HepG2 (cell line): ENCODE data around the gene PKNOX2. TPM values are rescaled to one million over a fixed set of nuclear protein-coding genes. Genes with fewer than 3 reads are reported as not detected.

Experiments used
- ATAC-seq: fragments of 200-7000 bp; cut with Tn5 transposase; 3 replicates; pipeline ENCODE4 v1.9.1; 2020; ENCODE audit warnings: mild to moderate bottlenecking, moderate library complexity
- BruUV-seq: library from RNA; stranded (reverse); fragments of 400-500 nt; replicated peaks from 2 replicates; lab custom pipeline; 2021; lab: Mats Ljungman, UMichigan
- CTCF ChIA-PET: fragments of 300-600 bp; formaldehyde crosslinking; extraction: SDS; loops from one replicate; lab custom pipeline; 2021; ENCODE audit warnings: low total read pairs, inconsistent platforms, low intra/inter-chr PET ratio; lab: Yijun Ruan, JAX
- POLR2A ChIA-PET: fragments of 350-600 bp; sonication (Branson Sonifier 250); formaldehyde crosslinking; loops from one replicate; lab custom pipeline; 2020; ENCODE audit warnings: antibody characterized with exemption, inconsistent platforms; lab: Yijun Ruan, JAX
- DNase-seq: peaks from one replicate; pipeline ENCODE4 v3.0.0-alpha.2; 2015; ENCODE audit warnings: low spot score
- FAIRE-seq: peaks from 3 replicates; lab custom pipeline; 2011; peaks lifted over from hg19 to GRCh38; lab: Jason Lieb, UNC
- H2AFZ ChIP-seq: one replicate; pipeline ENCODE4 v1.6.1; 2011; ENCODE audit warnings: low read length, inconsistent platforms
- H3K27ac ChIP-seq: fragments of 300-600 bp; 3 replicates; pipeline ENCODE4 v1.8.0; 2011; ENCODE audit warnings: mixed run types, mild to moderate bottlenecking, mixed read lengths, low read length, inconsistent platforms; ENCODE audit not compliant: insufficient read depth; ENCODE audit errors: extremely low read length
- H3K27me3 ChIP-seq, 2 experiments: fragments of 200-600 bp in 1 of 2; 2 replicates in 1 of 2; 3 replicates in 1 of 2; pipeline versions ENCODE4 v1.6.0 to v1.8.0; 2011; ENCODE audit warnings: low read length in 2 of 2, mild to moderate bottlenecking in 2 of 2, moderate library complexity in 2 of 2, inconsistent platforms in 1 of 2; ENCODE audit not compliant: insufficient read depth in 2 of 2, control insufficient read depth in 1 of 2
- H3K36me3 ChIP-seq, 2 experiments: fragments of 200-600 bp in 1 of 2; replicated peaks in 1 of 2; 2 replicates in 1 of 2; 3 replicates in 1 of 2; pipeline versions ENCODE4 v1.5.1 to v1.8.0; 2011; ENCODE audit warnings: low read length in 2 of 2, inconsistent platforms in 1 of 2; ENCODE audit not compliant: insufficient read depth in 2 of 2, control insufficient read depth in 1 of 2
- H3K4me1 ChIP-seq: 2 replicates; pipeline ENCODE4 v1.5.1; 2012; ENCODE audit warnings: low read length, inconsistent platforms; ENCODE audit not compliant: insufficient read depth
- H3K4me2 ChIP-seq: 2 replicates; pipeline ENCODE4 v1.6.0; 2011; ENCODE audit warnings: low read depth, low read length, inconsistent platforms
- H3K4me3 ChIP-seq, 3 experiments: fragments of 200-600 bp in 1 of 3; sonication (generic), shearing (Covaris generic) in 1 of 3; replicated peaks in 1 of 3; 2 replicates each; pipeline ENCODE4 v1.5.1; 2011 to 2016; ENCODE audit warnings: low read length in 3 of 3, inconsistent platforms in 2 of 3, low read depth in 2 of 3, mild to moderate bottlenecking in 2 of 3, control low read depth in 1 of 3, mixed read lengths in 1 of 3; ENCODE audit not compliant: insufficient read depth in 1 of 3
- H3K79me2 ChIP-seq: one replicate; pipeline ENCODE4 v1.6.1; 2011; ENCODE audit warnings: low read length, inconsistent platforms; ENCODE audit not compliant: insufficient read depth
- H3K9ac ChIP-seq: 2 replicates; pipeline ENCODE4 v1.6.0; 2011; ENCODE audit warnings: mild to moderate bottlenecking, low read depth, low read length, inconsistent platforms; ENCODE audit not compliant: insufficient read depth
- H3K9me3 ChIP-seq: 2 replicates; pipeline ENCODE4 v1.5.1; 2012; ENCODE audit warnings: mild to moderate bottlenecking, low read length
- H4K20me1 ChIP-seq: 2 replicates; pipeline ENCODE4 v1.6.0; 2011; ENCODE audit warnings: inconsistent platforms, mild to moderate bottlenecking, low read length, moderate library complexity; ENCODE audit not compliant: insufficient read depth
- AKAP8 ChIP-seq: sonication (generic); formaldehyde crosslinking; IDR thresholded peaks from 2 replicates; pipeline ENCODE4 v1.5.1; 2020; ENCODE audit warnings: mild to moderate bottlenecking, missing genetic modification reagents
- ATF5 ChIP-seq: sonication (generic); formaldehyde crosslinking; IDR thresholded peaks from 2 replicates; pipeline ENCODE4 v1.4.0; 2020; ENCODE audit warnings: mild to moderate bottlenecking, low read depth, missing genetic modification reagents
- BHLHE40 ChIP-seq: IDR thresholded peaks from 2 replicates; pipeline ENCODE4 v1.6.1; 2011; ENCODE audit warnings: low read length, improper control_type of control experiment
- ELF3 ChIP-seq: IDR thresholded peaks from 2 replicates; pipeline ENCODE4 v1.6.1; 2016; ENCODE audit warnings: missing genetic modification reagents, missing compliant biosample characterization
- REXO4 ChIP-seq: sonication (generic); formaldehyde crosslinking; IDR thresholded peaks from 2 replicates; pipeline ENCODE4 v1.8.0; 2022; ENCODE audit warnings: missing genetic modification reagents, mild to moderate bottlenecking, borderline replicate concordance
- SNAI1 ChIP-seq: sonication (generic); formaldehyde crosslinking; IDR thresholded peaks from 2 replicates; pipeline ENCODE4 v1.5.0; 2020; ENCODE audit warnings: mild to moderate bottlenecking, missing genetic modification reagents, borderline replicate concordance
- TARDBP ChIP-seq: sonication (generic); formaldehyde crosslinking; IDR thresholded peaks from 2 replicates; pipeline ENCODE4 v1.8.0; 2022; ENCODE audit warnings: mild to moderate bottlenecking, missing genetic modification reagents
- XBP1 ChIP-seq: sonication (generic); formaldehyde crosslinking; IDR thresholded peaks from 2 replicates; pipeline ENCODE4 v1.5.0; 2020; ENCODE audit warnings: missing genetic modification reagents
- YY1 ChIP-seq: IDR thresholded peaks from 2 replicates; pipeline ENCODE4 v1.6.1; 2011; ENCODE audit warnings: low read length, low read depth, moderate library complexity, mild to moderate bottlenecking; ENCODE audit not compliant: insufficient read depth, insufficient replicate concordance
- ZNF124 ChIP-seq: sonication (generic); formaldehyde crosslinking; IDR thresholded peaks from 2 replicates; pipeline ENCODE4 v1.4.0; 2020; ENCODE audit warnings: missing genetic modification reagents
- ZNF136 ChIP-seq: sonication (generic); formaldehyde crosslinking; IDR thresholded peaks from 2 replicates; pipeline ENCODE4 v1.8.1; 2022; ENCODE audit warnings: low read depth, mild to moderate bottlenecking, moderate library complexity, missing genetic modification reagents
- ZNF343 ChIP-seq: sonication (generic); formaldehyde crosslinking; IDR thresholded peaks from 2 replicates; pipeline ENCODE4 v1.4.0; 2020; ENCODE audit warnings: mild to moderate bottlenecking, missing genetic modification reagents
- ZNF512B ChIP-seq: sonication (generic); formaldehyde crosslinking; IDR thresholded peaks from 2 replicates; pipeline ENCODE4 v1.5.1; 2020; ENCODE audit warnings: missing genetic modification reagents, mild to moderate bottlenecking, borderline replicate concordance
- ZNF546 ChIP-seq: sonication (generic); formaldehyde crosslinking; conservative IDR thresholded peaks from 2 replicates; pipeline ENCODE4 v1.8.1; 2023; ENCODE audit warnings: mild to moderate bottlenecking, missing genetic modification reagents
- ZNF556 ChIP-seq: sonication (generic); formaldehyde crosslinking; IDR thresholded peaks from 2 replicates; pipeline ENCODE4 v1.4.0; 2020; ENCODE audit warnings: mild to moderate bottlenecking, missing genetic modification reagents, borderline replicate concordance
- ZNF562 ChIP-seq: sonication (generic); formaldehyde crosslinking; IDR thresholded peaks from 2 replicates; pipeline ENCODE4 v1.8.0; 2022; ENCODE audit warnings: missing genetic modification reagents, borderline replicate concordance
- ZNF780A ChIP-seq: sonication (generic); formaldehyde crosslinking; IDR thresholded peaks from 2 replicates; pipeline ENCODE4 v1.8.0; 2022; ENCODE audit warnings: mild to moderate bottlenecking, missing genetic modification reagents, moderate library complexity
- WGBS: methylation state at CpG from one replicate; pipeline ENCODE4 v1.1.6; 2017; ENCODE audit warnings: low lambda C conversion rate; 5-methylcytosine and 5-hydroxymethylcytosine counted together
- in situ Hi-C: cut with HindIII; loops from 2 replicates; pipeline ENCODE4 v1.10.0; 2017; ENCODE audit warnings: low pct_unique_long_range_greater_than_20kb; ENCODE audit not compliant: extremely low pct_ligation_motif_present
- intact Hi-C: fragments of 100-400 bp; cut with micrococcal nuclease; formaldehyde crosslinking; loops from one replicate; pipeline ENCODE4 v1.10.0; 2022; ENCODE audit not compliant: unreplicated experiment
- polyA plus RNA-seq, 8 experiments: library from polyadenylated mRNA; depleted of rRNA in 3 of 8; stranded (reverse) in 7 of 8; unstranded in 1 of 8; fragments of >200 nt; fragmentation: Illumina TruSeq in 4 of 8; extraction: Trizol in 4 of 8; gene quantifications; 2 replicates each; pipeline versions ENCODE4 v1.2.1 to v1.2.3, GENCODE V29; 2011 to 2016; ENCODE audit warnings: low read depth in 4 of 8, missing spikeins in 1 of 8, mixed read lengths in 1 of 8; ENCODE audit not compliant: insufficient read depth in 1 of 8
- total RNA-seq, 5 experiments: library from RNA; depleted of rRNA; stranded (reverse); fragments of >200 nt; fragmentation: Illumina TruSeq; extraction: Trizol; gene quantifications; 2 replicates each; pipeline ENCODE4 v1.2.3, GENCODE V29; 2016; ENCODE audit warnings: low read depth in 1 of 5

Gene PKNOX2
- total and polyA plus RNA-seq, 2 of the 13 experiments (the other 11 are each of a cell fraction or from before 2014, with no cell fraction given) = not detected

GRCh38 chr11:125271483-125272091 is 107.0 kb downstream of the PKNOX2 start:
- ChIA-PET CTCF (no interaction called here), POLR2A (no interaction called here)
- no TSS peak for BruUV-seq

More at GRCh38 chr11:125271483-125272091, 107.0 kb downstream of the PKNOX2 start:
- H3K9ac ChIP-seq = no peak overlapping the region
- no peak overlapping the region for H3K4me3 ChIP-seq
- 80% methylated on average over 3 of the region's 6 CpGs for WGBS
- no peaks in the 10 kb centered on the region for H3K79me2 ChIP-seq
- no peak overlapping the region for H3K27ac ChIP-seq
- no peak for ATAC-seq
- TF ChIP-seq AKAP8 (CRISPR knock-in tag) (no peak), ZNF512B (CRISPR knock-in tag) (no peak), ZNF556 (CRISPR knock-in tag) (no peak), TARDBP (CRISPR knock-in tag) (no peak), ZNF136 (CRISPR knock-in tag) (no peak), ATF5 (CRISPR knock-in tag) (no peak), ZNF546 (CRISPR knock-in tag) (no peak), ZNF562 (CRISPR knock-in tag) (no peak), ZNF124 (CRISPR knock-in tag) (no peak), ZNF780A (CRISPR knock-in tag) (no peak), ELF3 (CRISPR knock-in tag) (no peak), BHLHE40 (no peak), XBP1 (CRISPR knock-in tag) (no peak), ZNF343 (no peak), SNAI1 (CRISPR knock-in tag) (no peak), REXO4 (CRISPR knock-in tag) (no peak), YY1 (no peak)
- H3K4me1 ChIP-seq = peaks cover 15% of the 10 kb centered on the region
- no peaks in the 10 kb centered on the region for H3K9me3 ChIP-seq
- DNase-seq = no peak
- H3K36me3 ChIP-seq = no peaks in the 10 kb centered on the region
- peaks cover 6 to 59% of the 10 kb centered on the region in 2 experiments; a peak in 4 of 5 replicates for H3K27me3 ChIP-seq
- H3K4me2 ChIP-seq = no peak overlapping the region
- FAIRE-seq = no peak
- no peaks in the 10 kb centered on the region for H4K20me1 ChIP-seq
- intact Hi-C loops = no loop called here
- no peak overlapping the region for H2AFZ ChIP-seq
- in situ Hi-C loops = no loop called here
